ENCODE data around the gene TBC1D32. TPM values are rescaled to one million over a fixed set of nuclear protein-coding genes. Genes with fewer than 3 reads are reported as not detected.

The TBC1D32 gene
- total RNA-seq, 1 donor from 2014 or later = 8.9 TPM

GRCh38 chr6:121158891-121159290, 175.4 kb downstream of the TBC1D32 start:
- Histone ChIP-seq H3K4me3 (ENCODE audit: insufficient read depth, low read depth, low read length) (no peak overlapping the region), H3K4me2 (ENCODE audit: low read length) (no peak overlapping the region), H3K4me1 (ENCODE audit: insufficient read depth, low read length) (no peaks in the 10 kb centered on the region), H3K79me2 (ENCODE audit: insufficient read depth, low read length) (no peaks in the 10 kb centered on the region), H3K9me3 (ENCODE audit: insufficient read depth, low read depth, low read length) (no peaks in the 10 kb centered on the region), H3K9ac (ENCODE audit: low read length) (no peak overlapping the region), H2AFZ (ENCODE audit: low read depth, low read length) (no peak overlapping the region), H3K36me3 (ENCODE audit: insufficient read depth, low read length) (no peaks in the 10 kb centered on the region), H4K20me1 (ENCODE audit: insufficient read depth, low read length) (no peaks in the 10 kb centered on the region), H3K27ac (ENCODE audit: low read depth, low read length) (no peak overlapping the region), H3K27me3 (ENCODE audit: insufficient read depth, low read length) (no peaks in the 10 kb centered on the region)
- H3K27ac Mint-ChIP-seq (ENCODE audit: unreplicated experiment) = no peak overlapping the region
- DNase-seq (ENCODE audit: low read depth) = no peak
- H3K4me1 Mint-ChIP-seq (ENCODE audit: low read depth, unreplicated experiment) = no peaks in the 10 kb centered on the region
- TF ChIP-seq CTCF (IDR thresholded peaks at IDR 0.05; ENCODE audit: insufficient read depth, low read depth, low read length) = no peak
- no peak for TF ChIP-seq EZH2 (IDR thresholded peaks at IDR 0.05; ENCODE audit: insufficient read depth, low read length)
- peaks cover 25% of the 10 kb centered on the region for H3K36me3 Mint-ChIP-seq (ENCODE audit: low read depth, unreplicated experiment)
- H3K4me3 Mint-ChIP-seq (ENCODE audit: unreplicated experiment) = no peak overlapping the region
- FAIRE-seq = no peak
- H3K9me3 Mint-ChIP-seq (ENCODE audit: unreplicated experiment) = peaks cover 3% of the 10 kb centered on the region
- H3K27me3 Mint-ChIP-seq (ENCODE audit: low read depth, unreplicated experiment) = no peaks in the 10 kb centered on the region

GRCh38 chr6:121158438-121158837, 175.8 kb downstream of the TBC1D32 start:
- peaks cover 29% of the 10 kb centered on the region for H3K36me3 Mint-ChIP-seq (ENCODE audit: low read depth, unreplicated experiment)
- H3K79me2 ChIP-seq (ENCODE audit: insufficient read depth, low read length) = no peaks in the 10 kb centered on the region
- H3K27ac ChIP-seq (ENCODE audit: low read depth, low read length) = no peak overlapping the region
- H3K4me1 ChIP-seq (ENCODE audit: insufficient read depth, low read length) = no peaks in the 10 kb centered on the region
- H3K4me1 Mint-ChIP-seq (ENCODE audit: low read depth, unreplicated experiment) = no peaks in the 10 kb centered on the region
- TF ChIP-seq CTCF (IDR thresholded peaks at IDR 0.05; ENCODE audit: insufficient read depth, low read depth, low read length) (no peak), EZH2 (IDR thresholded peaks at IDR 0.05; ENCODE audit: insufficient read depth, low read length) (no peak)
- FAIRE-seq (no peak), DNase-seq (ENCODE audit: low read depth) (no peak)
- no peak overlapping the region for H3K4me2 ChIP-seq (ENCODE audit: low read length)
- no peaks in the 10 kb centered on the region for H4K20me1 ChIP-seq (ENCODE audit: insufficient read depth, low read length)
- H3K9me3 Mint-ChIP-seq (ENCODE audit: unreplicated experiment) = peaks cover 3% of the 10 kb centered on the region
- H2AFZ ChIP-seq (ENCODE audit: low read depth, low read length) = no peak overlapping the region
- H3K27me3 ChIP-seq (ENCODE audit: insufficient read depth, low read length) = no peaks in the 10 kb centered on the region
- no peak overlapping the region for H3K9ac ChIP-seq (ENCODE audit: low read length)
- H3K4me3 ChIP-seq (ENCODE audit: insufficient read depth, low read depth, low read length) = no peak overlapping the region
- H3K4me3 Mint-ChIP-seq (ENCODE audit: unreplicated experiment) = no peak overlapping the region
- H3K27ac Mint-ChIP-seq (ENCODE audit: unreplicated experiment) = no peak overlapping the region
- H3K9me3 ChIP-seq (ENCODE audit: insufficient read depth, low read depth, low read length) = no peaks in the 10 kb centered on the region
- no peaks in the 10 kb centered on the region for H3K36me3 ChIP-seq (ENCODE audit: insufficient read depth, low read length)
- no peaks in the 10 kb centered on the region for H3K27me3 Mint-ChIP-seq (ENCODE audit: low read depth, unreplicated experiment)

GRCh38 chr6:121157906-121158305, 176.4 kb downstream of the TBC1D32 start:
- peaks cover 6% of the 10 kb centered on the region for H3K9me3 Mint-ChIP-seq (ENCODE audit: unreplicated experiment)
- H3K27ac Mint-ChIP-seq (ENCODE audit: unreplicated experiment) = no peak overlapping the region
- peak; percentile 33 for DNase-seq (ENCODE audit: low read depth)
- no peak overlapping the region for H2AFZ ChIP-seq (ENCODE audit: low read depth, low read length)
- no peaks in the 10 kb centered on the region for H4K20me1 ChIP-seq (ENCODE audit: insufficient read depth, low read length)
- no peaks in the 10 kb centered on the region for H3K27me3 Mint-ChIP-seq (ENCODE audit: low read depth, unreplicated experiment)
- no peak for TF ChIP-seq CTCF (IDR thresholded peaks at IDR 0.05; ENCODE audit: insufficient read depth, low read depth, low read length)
- TF ChIP-seq EZH2 (IDR thresholded peaks at IDR 0.05; ENCODE audit: insufficient read depth, low read length) = no peak
- H3K4me1 ChIP-seq (ENCODE audit: insufficient read depth, low read length) = no peaks in the 10 kb centered on the region
- H3K9me3 ChIP-seq (ENCODE audit: insufficient read depth, low read depth, low read length) = no peaks in the 10 kb centered on the region
- H3K4me1 Mint-ChIP-seq (ENCODE audit: low read depth, unreplicated experiment) = no peaks in the 10 kb centered on the region
- H3K36me3 ChIP-seq (ENCODE audit: insufficient read depth, low read length) = no peaks in the 10 kb centered on the region
- FAIRE-seq = no peak
- H3K27ac ChIP-seq (ENCODE audit: low read depth, low read length) = no peak overlapping the region
- no peak overlapping the region for H3K4me3 ChIP-seq (ENCODE audit: insufficient read depth, low read depth, low read length)
- H3K4me2 ChIP-seq (ENCODE audit: low read length) = no peak overlapping the region
- no peaks in the 10 kb centered on the region for H3K79me2 ChIP-seq (ENCODE audit: insufficient read depth, low read length)
- H3K36me3 Mint-ChIP-seq (ENCODE audit: low read depth, unreplicated experiment) = peaks cover 35% of the 10 kb centered on the region
- no peak overlapping the region for H3K9ac ChIP-seq (ENCODE audit: low read length)
- H3K27me3 ChIP-seq (ENCODE audit: insufficient read depth, low read length) = no peaks in the 10 kb centered on the region
- H3K4me3 Mint-ChIP-seq (ENCODE audit: unreplicated experiment) = no peak overlapping the region

All from astrocyte (in vitro differentiated cells and primary cell).